ENCODE data around the gene SYT7.

Gene SYT7

GRCh38 chr11:61547246-61547645, 33.6 kb downstream of the SYT7 start:
- Histone ChIP-seq H3K9me3 (ENCODE audit: control insufficient read depth, low read length) (no peaks in the 10 kb centered on the region), H3K36me3 (ENCODE audit: control insufficient read depth, insufficient read depth, low read length) (no peaks in the 10 kb centered on the region), H3K4me1 (ENCODE audit: control insufficient read depth, insufficient read depth, low read length, poor library complexity, severe bottlenecking) (no peaks in the 10 kb centered on the region), H3K27ac (ENCODE audit: insufficient read depth, low read length, poor library complexity, severe bottlenecking) (no peak overlapping the region), H3K27me3 (replicated peaks; ENCODE audit: control insufficient read depth, insufficient read depth, low read length, poor library complexity, severe bottlenecking) (no peaks in the 10 kb centered on the region), H3K4me3 (ENCODE audit: insufficient read depth, low read depth, low read length, poor library complexity, severe bottlenecking) (no peak overlapping the region)
- no peak for DNase-seq

- no peaks in the 10 kb centered on the region for H3K36me3 ChIP-seq (ENCODE audit: control insufficient read depth, insufficient read depth, low read length)
- no peaks in the 10 kb centered on the region for H3K9me3 ChIP-seq (ENCODE audit: control insufficient read depth, low read length)
- H3K4me3 ChIP-seq (ENCODE audit: insufficient read depth, low read depth, low read length, poor library complexity, severe bottlenecking) = no peak overlapping the region
- no peaks in the 10 kb centered on the region for H3K4me1 ChIP-seq (ENCODE audit: control insufficient read depth, insufficient read depth, low read length, poor library complexity, severe bottlenecking)
- H3K27me3 ChIP-seq (replicated peaks; ENCODE audit: control insufficient read depth, insufficient read depth, low read length, poor library complexity, severe bottlenecking) = no peaks in the 10 kb centered on the region
- no peak for DNase-seq
- no peak overlapping the region for H3K27ac ChIP-seq (ENCODE audit: insufficient read depth, low read length, poor library complexity, severe bottlenecking)
Measured at GRCh38 chr11:61546663-61547062, 34.2 kb downstream of the SYT7 start.

- Histone ChIP-seq H3K27me3 (replicated peaks; ENCODE audit: control insufficient read depth, insufficient read depth, low read length, poor library complexity, severe bottlenecking) (no peaks in the 10 kb centered on the region), H3K27ac (ENCODE audit: insufficient read depth, low read length, poor library complexity, severe bottlenecking) (no peak overlapping the region), H3K9me3 (ENCODE audit: control insufficient read depth, low read length) (no peaks in the 10 kb centered on the region), H3K4me1 (ENCODE audit: control insufficient read depth, insufficient read depth, low read length, poor library complexity, severe bottlenecking) (no peaks in the 10 kb centered on the region), H3K4me3 (ENCODE audit: insufficient read depth, low read depth, low read length, poor library complexity, severe bottlenecking) (no peak overlapping the region), H3K36me3 (ENCODE audit: control insufficient read depth, insufficient read depth, low read length) (no peaks in the 10 kb centered on the region)
- no peak for DNase-seq
Measured at GRCh38 chr11:61545921-61546320, 35.0 kb downstream of the SYT7 start.

- Histone ChIP-seq H3K4me3 (ENCODE audit: insufficient read depth, low read depth, low read length, poor library complexity, severe bottlenecking) (no peak overlapping the region), H3K27me3 (replicated peaks; ENCODE audit: control insufficient read depth, insufficient read depth, low read length, poor library complexity, severe bottlenecking) (no peaks in the 10 kb centered on the region), H3K27ac (ENCODE audit: insufficient read depth, low read length, poor library complexity, severe bottlenecking) (no peak overlapping the region), H3K36me3 (ENCODE audit: control insufficient read depth, insufficient read depth, low read length) (no peaks in the 10 kb centered on the region), H3K9me3 (ENCODE audit: control insufficient read depth, low read length) (no peaks in the 10 kb centered on the region), H3K4me1 (ENCODE audit: control insufficient read depth, insufficient read depth, low read length, poor library complexity, severe bottlenecking) (no peaks in the 10 kb centered on the region)
- DNase-seq = no peak
Measured at GRCh38 chr11:61545341-61545740, 35.5 kb downstream of the SYT7 start.

- no peak for DNase-seq
- no peak overlapping the region for H3K27ac ChIP-seq (ENCODE audit: insufficient read depth, low read length, poor library complexity, severe bottlenecking)
- H3K9me3 ChIP-seq (ENCODE audit: control insufficient read depth, low read length) = no peaks in the 10 kb centered on the region
- H3K36me3 ChIP-seq (ENCODE audit: control insufficient read depth, insufficient read depth, low read length) = no peaks in the 10 kb centered on the region
- H3K4me1 ChIP-seq (ENCODE audit: control insufficient read depth, insufficient read depth, low read length, poor library complexity, severe bottlenecking) = no peaks in the 10 kb centered on the region
- no peak overlapping the region for H3K4me3 ChIP-seq (ENCODE audit: insufficient read depth, low read depth, low read length, poor library complexity, severe bottlenecking)
- no peaks in the 10 kb centered on the region for H3K27me3 ChIP-seq (replicated peaks; ENCODE audit: control insufficient read depth, insufficient read depth, low read length, poor library complexity, severe bottlenecking)
Measured at GRCh38 chr11:61544466-61544865, 36.4 kb downstream of the SYT7 start.

GRCh38 chr11:61543606-61544306, 37.1 kb downstream of the SYT7 start:
- H3K4me3 ChIP-seq (ENCODE audit: insufficient read depth, low read depth, low read length, poor library complexity, severe bottlenecking) = no peak overlapping the region
- no peaks in the 10 kb centered on the region for H3K4me1 ChIP-seq (ENCODE audit: control insufficient read depth, insufficient read depth, low read length, poor library complexity, severe bottlenecking)
- DNase-seq = no peak
- no peaks in the 10 kb centered on the region for H3K36me3 ChIP-seq (ENCODE audit: control insufficient read depth, insufficient read depth, low read length)
- H3K27me3 ChIP-seq (replicated peaks; ENCODE audit: control insufficient read depth, insufficient read depth, low read length, poor library complexity, severe bottlenecking) = no peaks in the 10 kb centered on the region
- H3K9me3 ChIP-seq (ENCODE audit: control insufficient read depth, low read length) = no peaks in the 10 kb centered on the region
- no peak overlapping the region for H3K27ac ChIP-seq (ENCODE audit: insufficient read depth, low read length, poor library complexity, severe bottlenecking)

GRCh38 chr11:61542705-61543104, 38.2 kb downstream of the SYT7 start:
- DNase-seq = no peak
- H3K36me3 ChIP-seq (ENCODE audit: control insufficient read depth, insufficient read depth, low read length) = no peaks in the 10 kb centered on the region
- no peaks in the 10 kb centered on the region for H3K27me3 ChIP-seq (replicated peaks; ENCODE audit: control insufficient read depth, insufficient read depth, low read length, poor library complexity, severe bottlenecking)
- no peaks in the 10 kb centered on the region for H3K4me1 ChIP-seq (ENCODE audit: control insufficient read depth, insufficient read depth, low read length, poor library complexity, severe bottlenecking)
- no peak overlapping the region for H3K4me3 ChIP-seq (ENCODE audit: insufficient read depth, low read depth, low read length, poor library complexity, severe bottlenecking)
- H3K9me3 ChIP-seq (ENCODE audit: control insufficient read depth, low read length) = no peaks in the 10 kb centered on the region
- no peak overlapping the region for H3K27ac ChIP-seq (ENCODE audit: insufficient read depth, low read length, poor library complexity, severe bottlenecking)

- no peak overlapping the region for H3K4me3 ChIP-seq (ENCODE audit: insufficient read depth, low read depth, low read length, poor library complexity, severe bottlenecking)
- no peaks in the 10 kb centered on the region for H3K9me3 ChIP-seq (ENCODE audit: control insufficient read depth, low read length)
- no peaks in the 10 kb centered on the region for H3K4me1 ChIP-seq (ENCODE audit: control insufficient read depth, insufficient read depth, low read length, poor library complexity, severe bottlenecking)
- H3K27me3 ChIP-seq (replicated peaks; ENCODE audit: control insufficient read depth, insufficient read depth, low read length, poor library complexity, severe bottlenecking) = no peaks in the 10 kb centered on the region
- no peak overlapping the region for H3K27ac ChIP-seq (ENCODE audit: insufficient read depth, low read length, poor library complexity, severe bottlenecking)
- DNase-seq = no peak
- no peaks in the 10 kb centered on the region for H3K36me3 ChIP-seq (ENCODE audit: control insufficient read depth, insufficient read depth, low read length)
Measured at GRCh38 chr11:61542024-61542461, 38.8 kb downstream of the SYT7 start.

GRCh38 chr11:61541598-61541997, 39.3 kb downstream of the SYT7 start:
- no peaks in the 10 kb centered on the region for H3K27me3 ChIP-seq (replicated peaks; ENCODE audit: control insufficient read depth, insufficient read depth, low read length, poor library complexity, severe bottlenecking)
- no peaks in the 10 kb centered on the region for H3K4me1 ChIP-seq (ENCODE audit: control insufficient read depth, insufficient read depth, low read length, poor library complexity, severe bottlenecking)
- no peak overlapping the region for H3K4me3 ChIP-seq (ENCODE audit: insufficient read depth, low read depth, low read length, poor library complexity, severe bottlenecking)
- no peaks in the 10 kb centered on the region for H3K36me3 ChIP-seq (ENCODE audit: control insufficient read depth, insufficient read depth, low read length)
- H3K9me3 ChIP-seq (ENCODE audit: control insufficient read depth, low read length) = no peaks in the 10 kb centered on the region
- H3K27ac ChIP-seq (ENCODE audit: insufficient read depth, low read length, poor library complexity, severe bottlenecking) = no peak overlapping the region
- DNase-seq = no peak

- H3K4me1 ChIP-seq (ENCODE audit: control insufficient read depth, insufficient read depth, low read length, poor library complexity, severe bottlenecking) = no peaks in the 10 kb centered on the region
Measured at GRCh38 chr11:61540528-61540927, 40.3 kb downstream of the SYT7 start.

More at GRCh38 chr11:61540528-61540927, 40.3 kb downstream of the SYT7 start:
- DNase-seq = no peak
- H3K36me3 ChIP-seq (ENCODE audit: control insufficient read depth, insufficient read depth, low read length) = no peaks in the 10 kb centered on the region
- H3K9me3 ChIP-seq (ENCODE audit: control insufficient read depth, low read length) = no peaks in the 10 kb centered on the region
- no peak overlapping the region for H3K27ac ChIP-seq (ENCODE audit: insufficient read depth, low read length, poor library complexity, severe bottlenecking)
- no peaks in the 10 kb centered on the region for H3K27me3 ChIP-seq (replicated peaks; ENCODE audit: control insufficient read depth, insufficient read depth, low read length, poor library complexity, severe bottlenecking)
- no peak overlapping the region for H3K4me3 ChIP-seq (ENCODE audit: insufficient read depth, low read depth, low read length, poor library complexity, severe bottlenecking)
